GM12892 (cell line): ENCODE results near the gene TCF12.

Source experiments
- POLR2A ChIP-seq: IDR thresholded peaks from 2 replicates; pipeline ENCODE4 v1.6.1; 2011; ENCODE audit warnings: low read depth, low read length, control low read depth
- POLR2AphosphoS5 ChIP-seq: IDR thresholded peaks from 2 replicates; pipeline ENCODE4 v1.6.1; 2011; ENCODE audit warnings: low read depth, low read length, control low read depth

- TF ChIP-seq POLR2AphosphoS5: no peak
- no peak for TF ChIP-seq POLR2A
These were observed 190.6 kb downstream of the TCF12 start for GRCh38 chr15:57109005-57109404.
